Panc1 (cell line): ENCODE results near the gene IFT22. TPM values are rescaled to one million over a fixed set of nuclear protein-coding genes. Genes with fewer than 3 reads are reported as not detected.
A peak's percentile ranks its signal among the peaks of the same experiment; 100 is the strongest.

Source experiments
- ATAC-seq: fragments of 200-7000 bp; cut with Tn5 transposase; 2 replicates; pipeline ENCODE4 v1.9.1; 2020; ENCODE audit warnings: mild to moderate bottlenecking, moderate library complexity
- BruUV-seq: library from RNA; stranded (reverse); fragments of 400-500 nt; replicated peaks from 2 replicates; lab custom pipeline; 2021; lab: Mats Ljungman, UMichigan
- CTCF ChIA-PET: fragments of 300-600 bp; sonication (Branson Sonifier 250); formaldehyde crosslinking; loops from one replicate; lab custom pipeline; 2022; ENCODE audit warnings: antibody characterized with exemption; lab: Charles Lee
- POLR2A ChIA-PET: fragments of 300-600 bp; sonication (Branson Sonifier 250); formaldehyde crosslinking; loops from one replicate; lab custom pipeline; 2022; ENCODE audit warnings: antibody characterized with exemption; lab: Charles Lee
- DNase-seq: peaks from one replicate; pipeline ENCODE4 v3.0.0-alpha.2; 2010; ENCODE audit warnings: low read depth, low spot score
- H3K27ac ChIP-seq: 2 replicates; pipeline ENCODE4 v1.5.1; 2011; ENCODE audit warnings: mild to moderate bottlenecking, low read length, inconsistent platforms
- H3K27me3 ChIP-seq: fragments of 200-500 bp; sonication (Bioruptor generic); 2 replicates; pipeline ENCODE4 v1.6.0; 2014; ENCODE audit warnings: low read length, inconsistent platforms; ENCODE audit not compliant: control insufficient read depth, insufficient read depth
- H3K36me3 ChIP-seq: fragments of 200-500 bp; sonication (Bioruptor generic); 2 replicates; pipeline ENCODE4 v1.5.1; 2014; ENCODE audit warnings: inconsistent platforms, mild to moderate bottlenecking, low read length, moderate library complexity; ENCODE audit not compliant: control insufficient read depth, insufficient read depth
- H3K4me1 ChIP-seq: 2 replicates; pipeline ENCODE4 v1.5.1; 2011; ENCODE audit warnings: inconsistent platforms, mild to moderate bottlenecking, low read length, moderate library complexity; ENCODE audit not compliant: control insufficient read depth, insufficient read depth
- H3K4me3 ChIP-seq, 2 experiments: 2 replicates each; pipeline ENCODE4 v1.5.1; 2011 to 2012; ENCODE audit warnings: low read depth in 2 of 2, low read length in 2 of 2, mild to moderate bottlenecking in 2 of 2, inconsistent platforms in 1 of 2, moderate library complexity in 1 of 2
- H3K9me3 ChIP-seq: fragments of 200-500 bp; sonication (Bioruptor generic); 2 replicates; pipeline ENCODE4 v1.5.1; 2014; ENCODE audit warnings: low read depth, mild to moderate bottlenecking, inconsistent platforms, low read length, moderate library complexity; ENCODE audit not compliant: control insufficient read depth, insufficient read depth
- CTCF ChIP-seq: fragments of 450-650 bp; IDR thresholded peaks from 2 replicates; pipeline ENCODE4 v1.5.1; 2017; ENCODE audit warnings: mild to moderate bottlenecking
- POLR2AphosphoS5 ChIP-seq: IDR thresholded peaks from 2 replicates; pipeline ENCODE4 v1.6.1; 2012; ENCODE audit warnings: mild to moderate bottlenecking, low read depth, low read length, moderate library complexity
- REST ChIP-seq, 2 experiments: IDR thresholded peaks; 2 replicates each; pipeline ENCODE4 v1.6.1; 2011 to 2012; ENCODE audit warnings: low read depth in 2 of 2, control low read depth in 1 of 2, low read length in 1 of 2, mild to moderate bottlenecking in 1 of 2, moderate library complexity in 1 of 2; ENCODE audit not compliant: insufficient read depth in 1 of 2
- SIN3A ChIP-seq: IDR thresholded peaks from 2 replicates; pipeline ENCODE4 v1.6.1; 2012; ENCODE audit warnings: low read depth, mild to moderate bottlenecking, low read length, moderate library complexity, borderline replicate concordance; ENCODE audit not compliant: insufficient read depth
- TCF7L2 ChIP-seq: IDR thresholded peaks from 2 replicates; pipeline ENCODE4 v1.6.1; 2011; ENCODE audit warnings: mild to moderate bottlenecking, low read depth, low read length, inconsistent platforms
- in situ Hi-C: cut with HindIII; loops from 2 replicates; pipeline ENCODE4 v1.10.0; 2016; ENCODE audit warnings: low sequenced_read_pairs, low pct_unique_long_range_greater_than_20kb
- intact Hi-C: fragments of 100-400 bp; cut with micrococcal nuclease; formaldehyde crosslinking; loops from one replicate; pipeline ENCODE4 v1.10.0; 2022; ENCODE audit not compliant: unreplicated experiment
- total RNA-seq: library from RNA; stranded (reverse); gene quantifications from one replicate; pipeline ENCODE4 v1.2.1, GENCODE V29; 2021; ENCODE audit not compliant: unreplicated experiment

The IFT22 gene
- total RNA-seq, 1 experiment from 2014 or later: 42.4 TPM

GRCh38 chr7:101299511-101300464 lies 21.8 kb downstream of the IFT22 start:
- ChIA-PET POLR2A (no interaction called here), CTCF (interaction anchor here (0.6 kb wide), 1 partner anchor 9 kb away, joined by 3 read pairs; no protein-coding TSS in a partner anchor)
- no peak overlapping the region for H3K27ac ChIP-seq
- peak overlapping the region in 1 of 2 experiments; percentile 4; a peak in 1 of 4 replicates for H3K4me3 ChIP-seq
- no peak for DNase-seq
- no peaks in the 10 kb centered on the region for H3K36me3 ChIP-seq
- no peak; the same call in 1 of the 2 replicates for ATAC-seq
- peaks cover 4% of the 10 kb centered on the region; the same call in 1 of the 2 replicates for H3K9me3 ChIP-seq
- H3K27me3 ChIP-seq: no peaks in the 10 kb centered on the region
- intact Hi-C loops: no loop called here
- no peak for TF ChIP-seq CTCF
- TF ChIP-seq REST (IDR thresholded peaks at IDR 0.05; ENCODE audit: insufficient read depth in 1 of 2, low read depth in 2 of 2, low read length in 1 of 2): no peak
- no peak for TF ChIP-seq POLR2AphosphoS5
- H3K4me1 ChIP-seq: no peaks in the 10 kb centered on the region
- BruUV-seq: no TSS peak
- in situ Hi-C loops: no loop called here

- ChIA-PET CTCF (interaction anchor here (0.6 kb wide), 1 partner anchor 13 kb away, joined by 3 read pairs; no protein-coding TSS in a partner anchor), POLR2A (interaction anchor here (0.7 kb wide), 1 partner anchor 100 kb away, joined by 3 read pairs; no protein-coding TSS in a partner anchor)
- Histone ChIP-seq H3K27me3 (no peaks in the 10 kb centered on the region; the same call in 1 of the 2 replicates), H3K9me3 (no peaks in the 10 kb centered on the region), H3K36me3 (no peaks in the 10 kb centered on the region), H3K27ac (no peak overlapping the region), H3K4me1 (no peaks in the 10 kb centered on the region; the same call in 1 of the 2 replicates), H3K4me3 (no peak overlapping the region)
- intact Hi-C loops: no loop called here
- DNase-seq (no peak), ATAC-seq (no peak)
- no TSS peak for BruUV-seq
- TF ChIP-seq CTCF (no peak), TCF7L2 (no peak), SIN3A (no peak), REST (IDR thresholded peaks at IDR 0.05; ENCODE audit: insufficient read depth in 1 of 2, low read depth in 2 of 2, low read length in 1 of 2) (no peak), POLR2AphosphoS5 (no peak)
- in situ Hi-C loops: no loop called here
Measured at GRCh38 chr7:101294832-101295121, 26.8 kb downstream of the IFT22 start.
